Fibroblast of mammary gland (primary cell): Measurements from ENCODE around the gene CCR3.

ENCODE experiments used
- DNase-seq: peaks from one replicate; pipeline ENCODE4 v3.0.0-alpha.2; 2010; ENCODE audit warnings: low read depth
- H3K4me3 ChIP-seq: 2 replicates; pipeline ENCODE4 v1.5.1; 2011; ENCODE audit warnings: low read depth, mild to moderate bottlenecking, low read length, moderate library complexity; ENCODE audit not compliant: control insufficient read depth
- CTCF ChIP-seq: conservative IDR thresholded peaks from 2 replicates; pipeline ENCODE4 v1.5.1; 2011; ENCODE audit warnings: low read depth, low read length, inconsistent platforms; ENCODE audit not compliant: control insufficient read depth, insufficient read depth

Gene CCR3

GRCh38 chr3:46285931-46286619 lies 43.8 kb downstream of the CCR3 start:
- no peak for DNase-seq
- no peak for TF ChIP-seq CTCF

GRCh38 chr3:46286947-46287565 lies 44.8 kb downstream of the CCR3 start:
- TF ChIP-seq CTCF, result no peak

More at GRCh38 chr3:46285931-46286619, 43.8 kb downstream of the CCR3 start:
- no peak overlapping the region for H3K4me3 ChIP-seq

GRCh38 chr3:46289551-46289950 lies 47.3 kb downstream of the CCR3 start:
- no peak for TF ChIP-seq CTCF
- H3K4me3 ChIP-seq, result no peak overlapping the region
- no peak for DNase-seq

More at GRCh38 chr3:46286947-46287565, 44.8 kb downstream of the CCR3 start:
- H3K4me3 ChIP-seq, result no peak overlapping the region
- no peak for DNase-seq

GRCh38 chr3:46289966-46290365 lies 47.7 kb downstream of the CCR3 start:
- no peak overlapping the region for H3K4me3 ChIP-seq
- no peak for DNase-seq
- no peak for TF ChIP-seq CTCF

- DNase-seq, result no peak
- H3K4me3 ChIP-seq, result no peak overlapping the region
- no peak for TF ChIP-seq CTCF
Observed at GRCh38 chr3:46291046-46291445, 48.8 kb downstream of the CCR3 start.

GRCh38 chr3:46293035-46293724 lies 50.9 kb downstream of the CCR3 start:
- no peak for DNase-seq
- H3K4me3 ChIP-seq, result no peak overlapping the region
- TF ChIP-seq CTCF, result no peak
